Thyroid gland (tissue), 4 donors: ENCODE measurements around the gene PIK3CD. TPM values are rescaled to one million over a fixed set of nuclear protein-coding genes. Genes with fewer than 3 reads are reported as not detected.

Experiments used
- DNase-seq, 2 donors: peaks; one replicate each; pipeline ENCODE4 v3.0.0-alpha.2; 2019
- H3K27ac ChIP-seq, 3 donors: fragments of 200-600 bp; sonication (generic); 1 replicate in 2 of 3; 2 replicates in 1 of 3; pipeline ENCODE4 v1.5.1; 2016 to 2019; ENCODE audit warnings: mild to moderate bottlenecking in 1 of 3, moderate library complexity in 1 of 3
- H3K27me3 ChIP-seq: fragments of 200-600 bp; sonication (generic); one replicate; pipeline ENCODE4 v1.5.1; 2019
- H3K36me3 ChIP-seq, 2 donors: fragments of 200-600 bp; sonication (generic); one replicate each; pipeline ENCODE4 v1.5.1; 2016 to 2019
- H3K4me1 ChIP-seq, 2 donors: fragments of 200-600 bp; sonication (generic); one replicate each; pipeline ENCODE4 v1.5.1; 2017 to 2019
- H3K4me3 ChIP-seq, 3 donors: fragments of 200-600 bp; sonication (generic); replicated peaks in 1 of 3; 1 replicate in 2 of 3; 2 replicates in 1 of 3; pipeline ENCODE4 v1.5.1; 2016; ENCODE audit warnings: mild to moderate bottlenecking in 1 of 3
- H3K9me3 ChIP-seq: fragments of 200-600 bp; sonication (generic); one replicate; pipeline ENCODE4 v1.5.1; 2017
- POLR2A ChIP-seq, 2 donors: fragments of 450-650 bp; IDR thresholded peaks; one replicate each; pipeline ENCODE4 v1.6.1; 2017; ENCODE audit warnings: antibody characterized with exemption in 2 of 2, mild to moderate bottlenecking in 2 of 2, moderate library complexity in 1 of 2
- WGBS, 2 donors: methylation state at CpG; one replicate each; pipeline ENCODE4 v1.1.5; 2017; 5-methylcytosine and 5-hydroxymethylcytosine counted together
- intact Hi-C: fragments of 100-400 bp; cut with DNase I; formaldehyde crosslinking; loops from one replicate; pipeline ENCODE4 v1.15.1; 2023
- total RNA-seq, 4 donors: library from RNA; depleted of rRNA; stranded (reverse); fragments of >200 nt; gene quantifications; one replicate each; pipeline ENCODE4 v1.2.3, GENCODE V29; 2016
- TF ChIP-seq, protein P1 (sequence below), 6 experiments: fragments of 200-600 bp in 3 of 6; fragments of 450-650 bp in 3 of 6; sonication (generic) in 3 of 6; IDR thresholded peaks; one replicate each; pipeline ENCODE4 v1.5.1; 2016 to 2019; ENCODE audit warnings: antibody characterized with exemption in 6 of 6, mild to moderate bottlenecking in 2 of 6, inconsistent platforms in 1 of 6, moderate library complexity in 1 of 6

Gene PIK3CD
- total RNA-seq, 4 donors from 2014 or later = 5.9 to 9.5 (median 7.7) TPM

DNA sequence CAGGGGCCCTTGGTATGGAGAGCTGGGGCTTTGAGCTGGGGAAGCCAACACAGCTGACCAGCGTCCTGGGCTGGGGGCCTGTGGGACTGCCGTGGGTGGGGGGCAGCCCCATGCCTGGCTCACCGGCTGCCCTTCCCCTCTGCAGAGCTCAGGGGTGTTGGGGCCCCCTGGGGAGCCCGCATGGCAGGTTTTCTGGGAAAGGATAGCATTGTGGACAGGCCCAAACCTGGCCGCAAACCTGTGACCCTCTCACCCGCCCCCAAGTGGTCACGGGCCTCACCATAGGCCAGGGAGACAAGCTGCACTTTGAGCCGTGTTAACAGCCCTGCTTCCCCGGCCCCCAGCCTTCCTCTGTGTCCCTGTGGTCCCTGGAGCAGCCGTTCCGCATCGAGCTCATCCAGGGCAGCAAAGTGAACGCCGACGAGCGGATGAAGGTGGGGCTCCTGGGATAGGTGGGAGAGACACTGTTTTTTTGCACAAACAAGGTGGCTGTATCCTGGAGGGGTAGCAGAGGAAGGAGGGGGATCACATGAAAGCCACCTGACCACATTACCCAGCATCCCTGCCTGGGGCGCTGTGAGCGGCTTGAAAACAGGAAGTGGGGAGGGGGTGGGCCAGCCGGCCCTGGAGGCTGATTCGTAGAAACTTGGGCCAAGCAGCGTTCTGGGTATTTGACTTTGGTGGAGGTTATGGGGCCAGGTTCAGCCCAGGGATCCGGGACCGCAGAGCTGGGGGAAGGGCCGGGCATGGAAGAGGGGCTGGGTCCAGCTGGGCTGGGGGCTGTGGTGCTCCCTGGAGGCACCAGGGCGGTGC lies 65.9 kb downstream of the PIK3CD start:
- H3K4me3 ChIP-seq = no peak overlapping the region
- TF ChIP-seq POLR2A (IDR thresholded peaks at IDR 0.05) = no peak
- TF ChIP-seq, protein P1, sequence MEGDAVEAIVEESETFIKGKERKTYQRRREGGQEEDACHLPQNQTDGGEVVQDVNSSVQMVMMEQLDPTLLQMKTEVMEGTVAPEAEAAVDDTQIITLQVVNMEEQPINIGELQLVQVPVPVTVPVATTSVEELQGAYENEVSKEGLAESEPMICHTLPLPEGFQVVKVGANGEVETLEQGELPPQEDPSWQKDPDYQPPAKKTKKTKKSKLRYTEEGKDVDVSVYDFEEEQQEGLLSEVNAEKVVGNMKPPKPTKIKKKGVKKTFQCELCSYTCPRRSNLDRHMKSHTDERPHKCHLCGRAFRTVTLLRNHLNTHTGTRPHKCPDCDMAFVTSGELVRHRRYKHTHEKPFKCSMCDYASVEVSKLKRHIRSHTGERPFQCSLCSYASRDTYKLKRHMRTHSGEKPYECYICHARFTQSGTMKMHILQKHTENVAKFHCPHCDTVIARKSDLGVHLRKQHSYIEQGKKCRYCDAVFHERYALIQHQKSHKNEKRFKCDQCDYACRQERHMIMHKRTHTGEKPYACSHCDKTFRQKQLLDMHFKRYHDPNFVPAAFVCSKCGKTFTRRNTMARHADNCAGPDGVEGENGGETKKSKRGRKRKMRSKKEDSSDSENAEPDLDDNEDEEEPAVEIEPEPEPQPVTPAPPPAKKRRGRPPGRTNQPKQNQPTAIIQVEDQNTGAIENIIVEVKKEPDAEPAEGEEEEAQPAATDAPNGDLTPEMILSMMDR (IDR thresholded peaks at IDR 0.05) = no peak
- intact Hi-C loops = loop anchor here (5.0 kb wide), 1 partner anchor 90 kb away; no protein-coding TSS in a partner anchor
- no peaks in the 10 kb centered on the region for H3K27me3 ChIP-seq
- H3K36me3 ChIP-seq = peaks cover 4 to 14% of the 10 kb centered on the region in 2 donors
- H3K9me3 ChIP-seq = no peaks in the 10 kb centered on the region
- peak overlapping the region in 1 of 3 donors; percentile 12 for H3K27ac ChIP-seq
- no peaks in the 10 kb centered on the region for H3K4me1 ChIP-seq
- 33 to 45% methylated on average over 19 to 21 of the region's 25 CpGs for WGBS, 2 donors
- DNase-seq = peak; percentile 54 to 56

DNA sequence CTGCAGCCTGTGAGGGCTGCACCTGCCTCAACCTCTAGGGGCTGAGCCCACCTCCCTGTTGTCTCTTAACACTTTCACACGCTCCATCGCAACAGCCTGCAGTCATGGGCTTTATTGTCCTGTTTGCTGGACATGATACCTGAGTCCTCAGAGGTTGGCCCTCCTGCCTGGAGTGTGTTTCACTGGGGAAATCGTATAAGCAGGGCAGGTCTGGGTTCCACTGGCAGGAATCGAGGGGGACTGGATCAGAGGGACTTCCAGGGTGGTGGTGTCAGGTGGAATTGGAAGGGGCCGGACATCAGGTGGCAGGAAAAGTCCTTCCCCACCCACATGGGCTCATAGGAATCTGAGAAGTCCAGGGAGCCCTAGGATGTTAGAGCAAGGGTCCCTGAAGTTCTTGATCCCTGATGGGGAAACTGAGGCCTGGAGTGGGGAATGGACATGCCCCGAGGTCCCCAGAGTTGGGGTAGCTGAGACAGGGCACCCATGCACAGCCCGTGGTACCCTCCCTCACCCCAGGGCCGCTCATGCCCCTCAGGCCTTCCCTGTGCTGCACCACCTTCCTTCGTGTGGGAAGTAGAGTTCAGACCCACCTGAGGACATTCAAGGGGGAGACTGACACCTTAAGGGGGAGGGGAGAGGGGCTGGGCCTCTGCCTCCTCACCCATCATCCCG lies 66.6 kb downstream of the PIK3CD start:
- no peak for DNase-seq
- peaks cover 7 to 19% of the 10 kb centered on the region in 2 donors for H3K36me3 ChIP-seq
- H3K27me3 ChIP-seq = no peaks in the 10 kb centered on the region
- H3K4me3 ChIP-seq = no peak overlapping the region
- H3K9me3 ChIP-seq = no peaks in the 10 kb centered on the region
- TF ChIP-seq, protein P1 (IDR thresholded peaks at IDR 0.05) = no peak
- TF ChIP-seq POLR2A (IDR thresholded peaks at IDR 0.05) = no peak
- 80 to 85% methylated on average over 10 of the region's 10 CpGs for WGBS, 2 donors
- H3K4me1 ChIP-seq = no peaks in the 10 kb centered on the region
- no peak overlapping the region for H3K27ac ChIP-seq
- intact Hi-C loops = loop anchor here (5.0 kb wide), 1 partner anchor 91 kb away; no protein-coding TSS in a partner anchor

DNA sequence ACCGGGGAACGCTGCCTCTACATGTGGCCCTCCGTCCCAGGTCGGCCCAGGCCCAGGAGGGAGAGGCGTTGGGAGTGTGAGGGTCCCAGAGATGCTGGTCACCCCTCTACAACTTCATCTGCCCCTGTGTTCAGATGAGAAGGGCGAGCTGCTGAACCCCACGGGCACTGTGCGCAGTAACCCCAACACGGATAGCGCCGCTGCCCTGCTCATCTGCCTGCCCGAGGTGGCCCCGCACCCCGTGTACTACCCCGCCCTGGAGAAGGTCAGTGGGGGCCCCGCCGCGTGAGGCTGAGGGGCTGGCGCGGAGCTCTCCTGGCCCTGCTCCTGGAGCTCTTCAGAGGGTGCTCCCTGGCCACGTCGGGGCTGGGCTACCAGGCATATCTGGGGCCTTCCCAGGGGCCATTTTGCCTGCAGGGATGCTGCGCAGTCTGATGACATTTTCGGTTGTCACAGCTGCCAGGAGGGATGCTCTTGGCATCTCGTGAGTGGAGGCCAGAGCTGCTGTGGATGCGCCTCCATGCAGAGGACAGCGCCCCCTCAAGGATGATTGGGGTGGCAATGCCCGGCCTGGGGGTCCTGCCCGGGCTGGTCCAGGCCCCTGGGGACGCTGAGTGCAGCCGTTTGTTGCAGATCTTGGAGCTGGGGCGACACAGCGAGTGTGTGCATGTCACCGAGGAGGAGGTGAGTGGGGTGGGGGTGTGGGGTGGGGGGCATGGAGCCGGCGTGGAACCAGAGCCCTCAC lies 68.6 kb downstream of the PIK3CD start:
- no peak overlapping the region for H3K27ac ChIP-seq
- no peak for TF ChIP-seq POLR2A (IDR thresholded peaks at IDR 0.05)
- TF ChIP-seq, protein P1 (IDR thresholded peaks at IDR 0.05) = no peak
- H3K4me3 ChIP-seq = no peak overlapping the region
- H3K4me1 ChIP-seq = no peaks in the 10 kb centered on the region
- H3K27me3 ChIP-seq = no peaks in the 10 kb centered on the region
- intact Hi-C loops = loop anchor here (5.0 kb wide), 1 partner anchor 93 kb away; no protein-coding TSS in a partner anchor
- no peak for DNase-seq
- peaks cover 8 to 23% of the 10 kb centered on the region in 2 donors for H3K36me3 ChIP-seq
- H3K9me3 ChIP-seq = no peaks in the 10 kb centered on the region
- 91 to 95% methylated on average over 26 to 29 of the region's 36 CpGs for WGBS, 2 donors

DNA sequence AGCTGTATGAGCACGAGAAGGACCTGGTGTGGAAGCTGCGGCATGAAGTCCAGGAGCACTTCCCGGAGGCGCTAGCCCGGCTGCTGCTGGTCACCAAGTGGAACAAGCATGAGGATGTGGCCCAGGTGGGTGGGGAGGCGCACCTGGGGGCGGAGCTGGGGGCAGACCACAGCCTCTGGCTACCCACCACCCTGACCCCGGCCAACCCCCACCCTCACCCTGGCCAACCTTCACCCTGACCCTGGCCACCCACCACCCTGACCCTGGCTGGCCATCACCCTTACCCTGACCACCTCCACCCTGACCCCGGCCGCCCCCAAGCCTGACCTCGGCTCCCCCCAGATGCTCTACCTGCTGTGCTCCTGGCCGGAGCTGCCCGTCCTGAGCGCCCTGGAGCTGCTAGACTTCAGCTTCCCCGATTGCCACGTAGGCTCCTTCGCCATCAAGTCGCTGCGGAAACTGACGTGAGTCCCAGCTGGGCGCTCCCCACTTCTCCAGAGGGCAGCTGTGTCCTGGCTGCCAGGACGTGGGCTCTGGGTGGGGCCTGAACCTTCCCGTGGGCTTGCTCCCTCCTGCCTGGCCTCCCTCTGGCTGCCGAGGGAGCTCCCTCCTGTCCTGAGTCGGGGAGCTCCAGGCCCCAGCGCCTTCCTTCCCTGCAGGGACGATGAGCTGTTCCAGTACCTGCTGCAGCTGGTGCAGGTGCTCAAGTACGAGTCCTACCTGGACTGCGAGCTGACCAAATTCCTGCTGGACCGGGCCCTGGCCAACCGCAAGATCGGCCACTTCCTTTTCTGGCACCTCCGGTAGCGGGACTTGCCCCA lies 69.5 kb downstream of the PIK3CD start:
- no peaks in the 10 kb centered on the region for H3K9me3 ChIP-seq
- no peak for TF ChIP-seq POLR2A (IDR thresholded peaks at IDR 0.05)
- H3K27ac ChIP-seq = no peak overlapping the region
- H3K27me3 ChIP-seq = no peaks in the 10 kb centered on the region
- H3K4me1 ChIP-seq = no peaks in the 10 kb centered on the region
- no peak overlapping the region for H3K4me3 ChIP-seq
- peaks cover 8 to 22% of the 10 kb centered on the region in 2 donors for H3K36me3 ChIP-seq
- DNase-seq = no peak
- intact Hi-C loops = no loop called here
- WGBS, 2 donors = 94 to 95% methylated on average over 20 to 21 of the region's 34 CpGs
